Stimulated activated naive CD4-positive, alpha-beta T cell (primary cell): ENCODE measurements around the gene GRIA1.

Experiments
- DNase-seq, 6 experiments: peaks; one replicate each; lab custom pipeline; 2025; lab: John Stamatoyannopoulos, UW

GRIA1 gene

DNA sequence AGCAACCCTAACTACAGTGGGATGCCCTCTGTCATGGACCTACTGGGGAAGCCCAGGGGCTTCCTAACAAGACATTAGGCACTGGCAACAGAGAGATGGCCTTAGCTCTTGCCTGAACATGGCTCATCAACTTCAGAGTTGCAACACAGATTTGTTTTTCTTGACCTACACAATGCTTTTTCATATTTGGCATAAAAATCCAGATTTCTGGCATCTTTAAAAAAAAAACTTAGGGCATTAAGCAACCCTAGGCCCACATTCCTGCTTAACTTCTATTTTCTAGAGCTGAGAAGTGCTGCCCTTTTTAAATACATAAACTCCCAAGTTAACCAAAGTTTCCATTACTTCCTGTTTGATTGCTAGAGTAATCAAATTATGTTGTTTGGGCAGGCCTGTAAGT lies 8.0 kb downstream of the GRIA1 start:
- DNase-seq, result no peak

GRCh38 chr5:153500178-153500577 lies 9.7 kb downstream of the GRIA1 start:
- DNase-seq, result no peak

GRCh38 chr5:153504726-153505125 lies 14.3 kb downstream of the GRIA1 start:
- no peak for DNase-seq

- DNase-seq, result no peak
Measured at GRCh38 chr5:153508700-153509099, 18.2 kb downstream of the GRIA1 start.

- no peak for DNase-seq
Measured at GRCh38 chr5:153511622-153512021, 21.2 kb downstream of the GRIA1 start.

DNA sequence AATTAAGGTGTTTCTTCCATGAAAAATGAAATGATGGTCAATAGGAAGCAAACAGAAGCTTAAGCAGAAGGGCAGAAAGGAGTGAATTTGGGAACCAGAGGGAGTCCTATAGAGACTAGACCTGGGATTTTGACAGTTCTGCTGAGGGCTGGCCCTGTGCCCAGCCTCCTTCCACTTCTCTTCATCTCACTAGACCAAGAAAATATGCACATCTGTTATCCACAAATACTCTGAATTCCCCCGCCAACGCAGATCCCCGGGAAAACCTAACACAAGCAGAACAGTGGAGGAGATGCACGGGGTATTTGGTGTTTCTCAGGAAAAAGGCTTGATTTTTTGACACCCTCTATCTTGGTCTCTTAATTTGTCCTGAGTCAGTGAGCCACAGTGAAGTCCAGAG lies 22.7 kb downstream of the GRIA1 start:
- no peak for DNase-seq

DNA sequence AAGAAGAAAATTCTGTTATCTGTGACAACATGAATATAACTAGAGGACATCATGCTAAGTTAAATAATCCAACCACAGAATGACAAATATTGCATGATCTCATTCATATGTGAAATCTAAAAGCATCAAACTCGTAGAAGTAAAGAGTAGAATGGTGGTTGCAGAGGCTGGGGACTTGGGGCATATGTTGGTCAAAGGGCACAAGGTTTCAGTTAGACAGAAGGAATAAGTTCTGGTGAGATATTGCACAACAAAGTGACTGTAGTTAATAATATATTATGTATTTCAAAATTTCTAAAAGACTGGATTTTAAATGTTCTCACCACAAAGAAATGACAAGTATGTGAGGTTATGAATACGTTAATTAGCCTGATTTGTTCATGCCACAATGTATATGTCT lies 24.8 kb downstream of the GRIA1 start:
- no peak for DNase-seq

DNA sequence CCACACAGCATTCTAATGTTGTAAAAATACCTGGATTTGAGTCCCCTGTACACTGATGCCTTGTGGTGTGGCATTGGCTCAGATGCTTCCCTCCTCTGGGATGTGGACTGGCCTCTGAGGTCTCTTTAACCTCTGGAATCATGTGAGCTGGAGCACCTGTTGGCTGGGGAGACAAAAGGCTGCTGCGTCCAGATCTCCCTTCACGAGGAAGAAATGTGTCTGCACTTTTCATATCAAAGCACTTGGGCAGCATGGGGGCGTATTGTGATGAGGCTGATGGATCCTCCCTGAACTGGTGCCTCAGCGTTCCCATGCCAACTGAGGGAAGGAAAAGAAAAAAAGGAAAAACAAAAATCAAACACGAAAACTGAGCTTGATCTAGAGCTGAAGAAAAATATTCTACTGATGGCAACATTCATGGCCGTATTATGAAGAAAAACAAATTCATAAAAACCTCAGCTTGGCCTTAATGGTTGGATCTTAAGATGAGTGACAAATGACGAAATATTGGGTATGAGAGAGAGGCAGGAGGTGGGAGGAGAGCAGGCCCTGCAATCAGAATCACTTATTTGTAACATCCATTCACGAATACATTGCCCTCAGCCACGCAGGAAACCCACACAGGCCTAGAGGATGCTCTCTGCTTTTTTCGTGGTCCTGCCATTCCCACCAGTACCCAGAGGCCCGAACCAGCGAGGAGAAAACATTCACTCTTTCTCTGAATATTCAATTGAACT lies 26.2 kb downstream of the GRIA1 start:
- no peak for DNase-seq

GRCh38 chr5:153517241-153517611 lies 26.8 kb downstream of the GRIA1 start:
- no peak for DNase-seq

DNA sequence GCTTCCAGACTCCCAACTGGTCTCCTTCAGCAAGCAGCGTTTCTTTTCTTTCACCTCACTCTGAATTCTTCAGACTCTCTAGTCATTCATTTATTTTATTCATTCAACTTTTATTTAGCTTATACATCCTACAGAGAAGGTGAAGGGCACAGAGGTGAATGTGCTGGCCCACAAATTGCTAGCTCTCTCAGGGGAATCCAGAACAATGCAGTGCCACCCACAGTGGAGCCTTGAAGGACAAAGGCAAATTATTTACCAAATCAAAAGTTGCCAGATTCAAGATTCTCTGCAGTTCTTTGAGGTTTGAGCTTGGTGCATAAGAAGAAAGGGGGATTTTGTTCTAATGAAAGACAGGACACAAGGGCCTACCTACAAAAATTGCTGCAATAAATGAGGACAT lies 29.7 kb downstream of the GRIA1 start:
- DNase-seq, result no peak

- DNase-seq, result no peak
Measured at GRCh38 chr5:153520952-153521351, 30.5 kb downstream of the GRIA1 start.

DNA sequence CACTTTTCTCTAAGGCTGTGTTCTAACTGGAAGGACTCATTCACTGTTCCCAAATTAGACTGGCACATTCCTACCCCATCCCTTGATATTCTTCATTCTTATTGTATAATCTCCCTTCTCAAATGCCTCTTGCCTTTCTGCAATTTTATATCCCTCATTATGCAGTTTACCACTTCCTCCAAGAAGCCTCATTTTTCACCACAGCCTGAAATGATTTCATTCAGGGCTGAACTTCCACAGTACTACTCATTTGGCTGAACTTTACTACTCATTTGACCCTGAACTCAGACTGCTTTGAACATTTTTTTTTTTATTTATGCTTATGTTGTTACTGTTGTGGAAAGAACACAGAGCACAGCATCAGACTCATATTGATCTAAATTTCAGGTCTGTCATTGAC lies 32.7 kb downstream of the GRIA1 start:
- no peak for DNase-seq

- no peak for DNase-seq
Measured at GRCh38 chr5:153523831-153524230, 33.4 kb downstream of the GRIA1 start.

DNA sequence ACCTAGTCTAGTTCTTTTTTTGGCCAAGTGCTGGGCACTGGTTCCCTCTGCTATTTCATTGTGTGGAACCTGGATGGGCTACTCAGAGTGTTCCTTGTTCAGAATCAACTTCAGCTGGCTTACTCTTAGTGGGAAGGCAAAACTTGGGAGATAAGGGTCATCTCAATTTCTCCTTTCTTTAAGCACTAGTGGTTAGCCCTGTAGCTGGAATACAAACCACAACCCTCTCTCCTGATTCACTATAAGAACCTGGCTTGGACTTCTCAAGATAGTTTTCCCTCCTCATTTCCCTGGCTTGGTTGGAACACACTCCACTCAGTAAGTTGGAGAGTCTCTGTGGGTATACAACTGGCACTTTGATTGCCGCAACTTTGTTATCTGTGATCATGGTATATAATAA lies 35.1 kb downstream of the GRIA1 start:
- no peak for DNase-seq

DNA sequence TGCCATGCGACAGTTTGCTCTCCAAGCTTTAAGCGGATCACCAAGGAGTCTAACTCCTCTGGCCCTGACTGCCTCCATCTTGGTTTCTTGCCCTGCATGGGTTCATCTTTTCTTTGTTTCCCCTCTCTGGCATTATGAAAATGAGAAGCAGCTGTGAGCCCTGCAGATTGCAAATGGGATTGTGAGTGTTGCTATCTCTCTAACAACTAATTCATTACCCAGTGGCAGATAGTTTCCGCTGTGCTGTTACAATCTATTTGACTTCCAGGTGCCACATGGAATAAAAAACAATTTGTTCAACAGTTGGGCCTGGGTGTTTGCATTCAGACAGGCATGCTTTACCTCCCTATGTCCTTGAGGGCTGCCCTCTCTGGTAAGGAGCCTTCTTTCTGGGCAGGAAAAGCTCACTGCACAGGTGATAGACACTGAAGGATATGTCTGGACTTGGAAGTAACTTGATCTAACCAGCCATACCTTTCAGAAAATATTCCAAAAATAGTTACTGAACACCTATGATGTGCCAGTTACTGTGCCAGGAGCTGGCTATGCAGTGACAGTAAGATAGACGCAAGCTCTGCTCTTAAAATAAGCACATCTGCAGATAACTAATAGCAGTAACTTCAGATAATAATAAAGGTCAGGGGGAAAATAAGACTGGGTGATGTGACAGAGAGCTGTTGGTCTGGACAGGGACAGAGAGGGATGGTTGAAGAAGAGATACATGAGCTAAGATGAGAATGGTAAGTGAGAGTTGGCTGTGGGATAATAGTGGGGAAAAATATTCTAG lies 40.1 kb downstream of the GRIA1 start:
- no peak for DNase-seq

GRCh38 chr5:153533546-153533945 lies 43.1 kb downstream of the GRIA1 start:
- DNase-seq, result no peak

GRCh38 chr5:153534102-153534501 lies 43.6 kb downstream of the GRIA1 start:
- no peak for DNase-seq

- no peak for DNase-seq
Measured at GRCh38 chr5:153537207-153537606, 46.7 kb downstream of the GRIA1 start.

DNA sequence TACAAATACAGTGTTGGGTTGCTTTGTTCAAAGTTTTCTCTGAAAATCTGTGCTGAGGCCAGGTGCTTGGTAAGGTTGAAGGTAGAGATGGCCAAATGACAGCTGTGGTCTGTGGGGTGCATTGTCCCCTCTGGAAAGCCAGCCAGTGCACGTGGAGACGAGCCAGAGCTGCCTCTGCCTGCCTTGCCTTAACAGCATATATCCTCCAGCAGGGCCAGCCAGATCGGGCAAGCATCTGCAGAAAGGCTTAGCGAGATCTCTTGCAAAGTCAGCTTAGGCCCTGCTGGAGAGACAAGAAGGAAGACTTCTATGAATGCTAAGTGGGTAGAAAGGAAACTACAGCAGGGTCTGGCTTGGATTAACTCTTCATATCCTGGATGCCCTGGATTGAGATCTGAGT lies 49.5 kb downstream of the GRIA1 start:
- DNase-seq, result no peak

- no peak for DNase-seq
Measured at GRCh38 chr5:153542536-153542935, 52.1 kb downstream of the GRIA1 start.

- no peak for DNase-seq
Measured at GRCh38 chr5:153543288-153543687, 52.8 kb downstream of the GRIA1 start.

DNA sequence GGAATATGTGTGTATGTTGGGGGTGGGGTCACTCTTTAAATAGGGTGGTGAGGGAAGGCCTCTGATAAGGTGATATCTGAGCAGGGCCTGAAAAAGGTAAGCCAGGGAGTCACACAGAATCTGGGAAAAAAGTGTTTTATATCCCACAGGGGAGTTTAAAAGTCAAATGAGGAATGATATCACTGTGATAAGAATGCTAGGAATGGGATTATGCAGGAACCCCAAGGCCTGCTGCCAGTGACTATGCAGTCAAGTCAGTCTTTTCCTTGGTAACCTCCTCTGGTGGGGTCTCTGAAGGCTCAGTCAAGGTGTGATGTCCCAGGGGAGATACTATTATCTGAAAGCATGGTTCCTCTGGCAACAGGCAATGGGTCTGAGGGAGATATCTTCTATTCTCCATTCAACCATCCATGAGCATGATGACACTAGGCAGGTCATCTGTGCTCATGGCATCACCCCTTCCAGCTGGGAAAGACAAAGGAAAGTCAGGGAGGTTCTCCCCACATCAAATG lies 53.5 kb downstream of the GRIA1 start:
- DNase-seq, result no peak

GRCh38 chr5:153544706-153545105 lies 54.2 kb downstream of the GRIA1 start:
- DNase-seq, result no peak

- DNase-seq, result no peak
Measured at GRCh38 chr5:153546566-153546965, 56.1 kb downstream of the GRIA1 start.
